ENCODE results near the gene HAND2. TPM values are rescaled to one million over a fixed set of nuclear protein-coding genes. Genes with fewer than 3 reads are reported as not detected.

The HAND2 gene
- polyA plus RNA-seq, 4 donors, result 1.2 TPM; not detected in 3

DNA sequence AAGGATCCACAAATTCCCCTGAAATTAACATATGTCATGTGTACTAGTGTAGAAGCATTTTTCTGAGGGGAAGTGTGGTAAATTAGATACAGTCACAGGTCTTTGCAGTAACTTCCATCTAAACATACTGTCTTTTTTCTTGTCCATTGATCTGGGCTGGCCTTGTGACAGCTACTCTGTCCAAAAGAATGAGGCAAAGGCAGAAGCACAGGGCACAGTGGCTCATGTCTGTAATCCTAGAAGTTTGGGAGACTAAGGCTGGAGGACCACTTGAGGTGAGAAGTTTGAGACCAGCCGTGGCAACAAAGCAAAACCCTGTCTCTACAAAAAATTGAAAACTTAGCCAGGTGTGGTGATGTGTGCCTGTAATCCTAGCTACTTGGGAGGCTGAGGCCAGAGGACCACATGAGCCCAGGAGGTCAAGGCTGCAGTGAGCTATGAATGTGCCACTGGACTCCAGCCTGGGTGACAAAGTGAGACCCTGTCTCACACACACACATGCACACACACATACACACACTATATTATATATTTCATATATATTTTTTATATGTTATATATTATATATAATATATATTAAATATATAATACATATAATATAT is 47.6 kb downstream of the HAND2 start:
- DNase-seq (ENCODE audit: low read depth in 4 of 4, low spot score in 3 of 4), result no peak

GRCh38 chr4:173478913-173479283 is 51.1 kb downstream of the HAND2 start:
- no peak for DNase-seq (ENCODE audit: low read depth in 4 of 4, low spot score in 3 of 4)

- DNase-seq (ENCODE audit: low read depth in 4 of 4, low spot score in 3 of 4), result no peak
Measured at GRCh38 chr4:173478201-173478912, 51.7 kb downstream of the HAND2 start.

GRCh38 chr4:173477016-173477415 is 53.0 kb downstream of the HAND2 start:
- no peak for DNase-seq (ENCODE audit: low read depth in 4 of 4, low spot score in 3 of 4)

Other genes starting within 250 kb of the HAND2 start
- gene HMGB2, start 195.9 kb downstream of the HAND2 start, polyA plus RNA-seq (ENCODE audit: insufficient read length in 4 of 4), result 100 to 1,000 TPM; 324 to 394 (median 369) TPM
- gene SAP30, start 159.3 kb downstream of the HAND2 start, polyA plus RNA-seq (ENCODE audit: insufficient read length in 4 of 4), result 10 to 100 TPM; 11.2 to 14.6 (median 13.4) TPM
- gene SCRG1, start 131.1 kb downstream of the HAND2 start, polyA plus RNA-seq (ENCODE audit: insufficient read length in 4 of 4), result under 1 TPM; 0.31 to 0.54 (median 0.39) TPM

All from right renal pelvis (tissue), 4 donors.